ENCODE results near the gene TMEM187.

TMEM187 gene

DNA sequence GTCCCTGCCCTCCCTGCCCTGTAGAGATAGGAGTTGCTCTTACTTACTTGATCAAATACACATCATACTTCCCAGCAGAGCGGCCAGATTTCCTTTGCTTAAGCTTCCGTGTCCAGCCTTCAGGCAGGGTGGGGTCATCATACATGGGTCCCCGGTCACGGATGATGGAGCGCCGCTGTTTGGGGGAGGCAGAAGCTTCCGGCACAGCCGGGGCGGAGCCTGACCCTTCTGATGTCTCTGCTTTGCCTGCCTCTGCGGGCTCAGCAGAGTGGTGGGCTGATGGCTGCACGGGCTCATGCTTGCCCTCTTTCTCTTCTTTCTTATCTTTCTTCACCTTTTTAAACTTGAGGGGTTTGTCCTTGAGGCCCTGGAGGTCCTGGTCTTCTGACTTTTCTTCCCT lies 59.6 kb downstream of the TMEM187 start:
- FAIRE-seq (no peak), DNase-seq (ENCODE audit: insufficient read length, low spot score) (no peak)

DNA sequence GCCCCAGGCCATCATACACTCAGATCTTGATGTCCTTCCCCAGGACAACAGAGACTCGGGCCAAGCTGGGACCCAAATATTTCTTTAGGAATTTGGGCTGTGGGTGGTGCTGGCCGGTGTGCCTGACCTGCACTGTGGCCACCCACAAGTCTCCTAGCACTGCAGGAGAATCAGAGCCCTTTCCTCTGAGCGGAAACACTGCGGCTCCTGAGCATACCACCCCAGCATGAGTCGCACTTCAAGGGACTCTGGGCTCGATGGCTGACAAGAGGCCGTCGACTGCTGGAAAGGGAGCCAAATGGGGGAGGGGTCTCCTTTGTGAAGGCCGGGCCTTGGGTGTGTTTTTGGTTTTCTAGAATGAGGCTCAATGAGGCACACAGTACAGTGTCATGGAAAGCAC lies 60.1 kb downstream of the TMEM187 start:
- DNase-seq (ENCODE audit: insufficient read length, low spot score): no peak
- FAIRE-seq: no peak

Data from HTR-8/SVneo (cell line).